SU-DHL-6 (cell line): ENCODE data around the gene CCDC27.

Experiments
- CTCF ChIP-seq: fragments of 200-600 bp; sonication (generic); IDR thresholded peaks from one replicate; pipeline ENCODE4 v1.5.1; 2017; ENCODE audit warnings: antibody characterized with exemption, mild to moderate bottlenecking, low read length, moderate library complexity; ENCODE audit not compliant: insufficient read depth, poor library complexity, severe bottlenecking
- EZH2phosphoT487 ChIP-seq: fragments of 200-600 bp; sonication (generic), shearing (Covaris generic); conservative IDR thresholded peaks from 2 replicates; pipeline ENCODE4 v1.6.1; 2018; ENCODE audit warnings: mild to moderate bottlenecking, antibody characterized with exemption, low read length, moderate library complexity, mixed read lengths

GRCh38 chr1:3718764-3719163 lies 33.5 kb upstream of the CCDC27 start:
- TF ChIP-seq CTCF, result no peak
- TF ChIP-seq EZH2phosphoT487, result no peak
